ENCODE results near the gene MAFG. TPM values are rescaled to one million over a fixed set of nuclear protein-coding genes. Genes with fewer than 3 reads are reported as not detected.
A peak's percentile ranks its signal among the peaks of the same experiment; 100 is the strongest.

Gene MAFG
- total RNA-seq, 6 donors from 2014 or later = 23.0 to 46.4 (median 28.8) TPM

- Histone ChIP-seq H3K27ac (no peak overlapping the region), H3K4me1 (peaks cover 14 to 45% (median 24%) of the 10 kb centered on the region in 4 donors), H3K27me3 (peaks cover 0 to 3% (median 0%) of the 10 kb centered on the region in 4 donors), H3K4me3 (no peak overlapping the region), H3K9me3 (no peaks in the 10 kb centered on the region), H3K36me3 (no peaks in the 10 kb centered on the region)
- no peak for ATAC-seq (ENCODE audit: low FRiP score in 2 of 2)
- TF ChIP-seq POLR2AphosphoS5 (IDR thresholded peaks at IDR 0.05) (no peak), POLR2A (IDR thresholded peaks at IDR 0.05) (no peak), EP300 (IDR thresholded peaks at IDR 0.05) (no peak), CTCF (IDR thresholded peaks at IDR 0.05) (no peak)
- 90 to 93% methylated on average over 34 to 36 of the region's 38 CpGs for WGBS, 2 donors
- DNase-seq = peak in 1 of 2 donors; percentile 77
These were observed 7.5 kb upstream of the MAFG start for GRCh38 chr17:81934850-81935708.

- H3K27me3 ChIP-seq = no peaks in the 10 kb centered on the region
- no peaks in the 10 kb centered on the region for H3K9me3 ChIP-seq
- H3K36me3 ChIP-seq = no peaks in the 10 kb centered on the region
- peak in 1 of 2 donors; percentile 71 for DNase-seq
- peaks cover 14 to 36% (median 24%) of the 10 kb centered on the region in 4 donors for H3K4me1 ChIP-seq
- no peak overlapping the region for H3K4me3 ChIP-seq
- H3K27ac ChIP-seq = no peak overlapping the region
- no peak for ATAC-seq (ENCODE audit: low FRiP score in 2 of 2)
- no peak for TF ChIP-seq POLR2AphosphoS5 (IDR thresholded peaks at IDR 0.05)
- WGBS, 2 donors = 85 to 92% methylated on average over 13 to 15 of the region's 23 CpGs
These were observed 6.7 kb upstream of the MAFG start for GRCh38 chr17:81934098-81934757.

GRCh38 chr17:81933178-81933699 lies 5.7 kb upstream of the MAFG start:
- TF ChIP-seq POLR2AphosphoS5 (IDR thresholded peaks at IDR 0.05) (no peak), EP300 (IDR thresholded peaks at IDR 0.05) (no peak), POLR2A (IDR thresholded peaks at IDR 0.05) (no peak), CTCF (IDR thresholded peaks at IDR 0.05) (no peak)
- 87 to 94% methylated on average over 11 to 14 of the region's 14 CpGs for WGBS, 2 donors
- no peak overlapping the region for H3K27ac ChIP-seq
- H3K4me1 ChIP-seq = peaks cover 14 to 39% (median 31%) of the 10 kb centered on the region in 4 donors
- no peaks in the 10 kb centered on the region for H3K9me3 ChIP-seq
- no peaks in the 10 kb centered on the region for H3K36me3 ChIP-seq
- H3K4me3 ChIP-seq = no peak overlapping the region
- peaks cover 0 to 5% (median 1%) of the 10 kb centered on the region in 4 donors for H3K27me3 ChIP-seq
- ATAC-seq (ENCODE audit: low FRiP score in 2 of 2) (no peak), DNase-seq (peak in 1 of 2 donors; percentile 48)

GRCh38 chr17:81932333-81932983 lies 4.9 kb upstream of the MAFG start:
- Histone ChIP-seq H3K36me3 (no peaks in the 10 kb centered on the region), H3K27ac (no peak overlapping the region), H3K27me3 (peaks cover 0 to 10% (median 1%) of the 10 kb centered on the region in 4 donors), H3K9me3 (no peaks in the 10 kb centered on the region), H3K4me3 (no peak overlapping the region), H3K4me1 (peaks cover 8 to 41% (median 31%) of the 10 kb centered on the region in 4 donors)
- TF ChIP-seq CTCF (IDR thresholded peaks at IDR 0.05) (no peak), POLR2A (IDR thresholded peaks at IDR 0.05) (no peak), EP300 (IDR thresholded peaks at IDR 0.05) (no peak), POLR2AphosphoS5 (IDR thresholded peaks at IDR 0.05) (no peak)
- DNase-seq (peak in 1 of 2 donors; percentile 47), ATAC-seq (ENCODE audit: low FRiP score in 2 of 2) (no peak)
- WGBS, 2 donors = 79 to 92% methylated on average over 4 to 9 of the region's 9 CpGs

All from upper lobe of left lung (tissue), 6 donors.